Thyroid gland (tissue), 4 donors: ENCODE results near the gene FTCD.

Experiments
- POLR2A ChIP-seq, 2 donors: fragments of 450-650 bp; IDR thresholded peaks; one replicate each; pipeline ENCODE4 v1.6.1; 2017; ENCODE audit warnings: antibody characterized with exemption in 2 of 2, mild to moderate bottlenecking in 2 of 2, moderate library complexity in 1 of 2
- TF ChIP-seq, protein P1 (sequence below), 6 experiments: fragments of 200-600 bp in 3 of 6; fragments of 450-650 bp in 3 of 6; sonication (generic) in 3 of 6; IDR thresholded peaks; one replicate each; pipeline ENCODE4 v1.5.1; 2016 to 2019; ENCODE audit warnings: antibody characterized with exemption in 6 of 6, mild to moderate bottlenecking in 2 of 6, inconsistent platforms in 1 of 6, moderate library complexity in 1 of 6

DNA sequence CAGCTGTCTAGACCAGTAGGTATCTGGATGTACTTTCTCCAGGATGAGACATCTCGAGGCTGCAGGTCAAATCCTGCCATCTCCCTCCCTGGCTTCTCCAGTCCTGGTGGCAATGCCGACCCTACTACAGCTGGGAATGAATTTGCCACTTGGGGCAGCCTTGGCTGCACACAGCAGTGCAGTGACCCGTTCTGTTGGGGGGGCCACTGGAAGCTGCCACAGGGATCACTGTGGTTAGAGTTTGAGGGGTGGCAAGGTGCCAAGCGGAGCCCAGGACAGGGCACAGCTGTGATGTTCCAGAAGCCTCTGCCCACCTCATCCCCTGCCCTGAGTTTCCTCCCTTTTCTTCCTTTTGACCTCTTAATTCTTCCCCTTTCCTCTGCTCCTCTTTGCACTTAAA is 40.4 kb downstream of the FTCD start:
- TF ChIP-seq, protein P1, sequence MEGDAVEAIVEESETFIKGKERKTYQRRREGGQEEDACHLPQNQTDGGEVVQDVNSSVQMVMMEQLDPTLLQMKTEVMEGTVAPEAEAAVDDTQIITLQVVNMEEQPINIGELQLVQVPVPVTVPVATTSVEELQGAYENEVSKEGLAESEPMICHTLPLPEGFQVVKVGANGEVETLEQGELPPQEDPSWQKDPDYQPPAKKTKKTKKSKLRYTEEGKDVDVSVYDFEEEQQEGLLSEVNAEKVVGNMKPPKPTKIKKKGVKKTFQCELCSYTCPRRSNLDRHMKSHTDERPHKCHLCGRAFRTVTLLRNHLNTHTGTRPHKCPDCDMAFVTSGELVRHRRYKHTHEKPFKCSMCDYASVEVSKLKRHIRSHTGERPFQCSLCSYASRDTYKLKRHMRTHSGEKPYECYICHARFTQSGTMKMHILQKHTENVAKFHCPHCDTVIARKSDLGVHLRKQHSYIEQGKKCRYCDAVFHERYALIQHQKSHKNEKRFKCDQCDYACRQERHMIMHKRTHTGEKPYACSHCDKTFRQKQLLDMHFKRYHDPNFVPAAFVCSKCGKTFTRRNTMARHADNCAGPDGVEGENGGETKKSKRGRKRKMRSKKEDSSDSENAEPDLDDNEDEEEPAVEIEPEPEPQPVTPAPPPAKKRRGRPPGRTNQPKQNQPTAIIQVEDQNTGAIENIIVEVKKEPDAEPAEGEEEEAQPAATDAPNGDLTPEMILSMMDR (IDR thresholded peaks at IDR 0.05): no peak
- no peak for TF ChIP-seq POLR2A (IDR thresholded peaks at IDR 0.05)
